ENCODE measurements around the gene TUBGCP3.

Gene TUBGCP3

GRCh38 chr13:112451512-112452379 lies 136.2 kb downstream of the TUBGCP3 start:
- ATAC-seq (no peak), DNase-seq (no peak)
- Mint-ChIP-seq H3K4me1 (no peaks in the 10 kb centered on the region), H3K4me3 (no peak overlapping the region), H3K27me3 (peaks cover 61% of the 10 kb centered on the region), H3K27ac (no peak overlapping the region), H3K9me3 (no peaks in the 10 kb centered on the region)

- Mint-ChIP-seq H3K27ac (no peak overlapping the region), H3K27me3 (peaks cover 61% of the 10 kb centered on the region), H3K4me3 (no peak overlapping the region), H3K9me3 (no peaks in the 10 kb centered on the region), H3K4me1 (no peaks in the 10 kb centered on the region)
- DNase-seq (no peak), ATAC-seq (no peak)
Observed at GRCh38 chr13:112450904-112451240, 137.1 kb downstream of the TUBGCP3 start.

- Mint-ChIP-seq H3K4me1 (no peaks in the 10 kb centered on the region), H3K27me3 (peaks cover 62% of the 10 kb centered on the region), H3K9me3 (no peaks in the 10 kb centered on the region), H3K4me3 (no peak overlapping the region), H3K27ac (no peak overlapping the region)
- ATAC-seq, result no peak
- no peak for DNase-seq
Observed at GRCh38 chr13:112450118-112450903, 137.6 kb downstream of the TUBGCP3 start.

- H3K27ac Mint-ChIP-seq, result no peak overlapping the region
- peaks cover 62% of the 10 kb centered on the region for H3K27me3 Mint-ChIP-seq
- H3K4me1 Mint-ChIP-seq, result no peaks in the 10 kb centered on the region
- DNase-seq (no peak), ATAC-seq (no peak)
- H3K9me3 Mint-ChIP-seq, result no peaks in the 10 kb centered on the region
- H3K4me3 Mint-ChIP-seq, result no peak overlapping the region
Observed at GRCh38 chr13:112449545-112449930, 138.4 kb downstream of the TUBGCP3 start.

GRCh38 chr13:112448621-112449544 lies 139.1 kb downstream of the TUBGCP3 start:
- no peaks in the 10 kb centered on the region for H3K9me3 Mint-ChIP-seq
- no peak overlapping the region for H3K4me3 Mint-ChIP-seq

GRCh38 chr13:112447761-112448603 lies 140.0 kb downstream of the TUBGCP3 start:
- ATAC-seq, result no peak
- Mint-ChIP-seq H3K4me1 (peaks cover 12% of the 10 kb centered on the region), H3K9me3 (no peaks in the 10 kb centered on the region), H3K27ac (no peak overlapping the region), H3K27me3 (peaks cover 68% of the 10 kb centered on the region), H3K4me3 (no peak overlapping the region)
- DNase-seq, result no peak

More at GRCh38 chr13:112448621-112449544, 139.1 kb downstream of the TUBGCP3 start:
- Mint-ChIP-seq H3K27ac (no peak overlapping the region), H3K27me3 (peaks cover 67% of the 10 kb centered on the region), H3K4me1 (peaks cover 3% of the 10 kb centered on the region)
- no peak for ATAC-seq
- no peak for DNase-seq

GRCh38 chr13:112447306-112447705 lies 140.6 kb downstream of the TUBGCP3 start:
- Mint-ChIP-seq H3K4me1 (peaks cover 12% of the 10 kb centered on the region), H3K4me3 (no peak overlapping the region), H3K27me3 (peaks cover 75% of the 10 kb centered on the region), H3K27ac (no peak overlapping the region), H3K9me3 (no peaks in the 10 kb centered on the region)
- DNase-seq, result no peak
- no peak for ATAC-seq

- Mint-ChIP-seq H3K27ac (no peak overlapping the region), H3K4me3 (no peak overlapping the region), H3K4me1 (peaks cover 12% of the 10 kb centered on the region), H3K9me3 (no peaks in the 10 kb centered on the region), H3K27me3 (peaks cover 79% of the 10 kb centered on the region)
- ATAC-seq (peak; percentile 14), DNase-seq (no peak)
Observed at GRCh38 chr13:112446867-112447266, 141.1 kb downstream of the TUBGCP3 start.

- no peak for ATAC-seq
- Mint-ChIP-seq H3K27me3 (peaks cover 83% of the 10 kb centered on the region), H3K4me1 (peaks cover 12% of the 10 kb centered on the region)
Observed at GRCh38 chr13:112446347-112446861, 141.5 kb downstream of the TUBGCP3 start.

GRCh38 chr13:112445411-112446271 lies 142.3 kb downstream of the TUBGCP3 start:
- peak; percentile 29 for ATAC-seq
- H3K27me3 Mint-ChIP-seq, result peaks cover 83% of the 10 kb centered on the region
- H3K9me3 Mint-ChIP-seq, result no peaks in the 10 kb centered on the region
- H3K27ac Mint-ChIP-seq, result no peak overlapping the region
- DNase-seq, result no peak
- H3K4me3 Mint-ChIP-seq, result no peak overlapping the region
- peaks cover 12% of the 10 kb centered on the region for H3K4me1 Mint-ChIP-seq

More at GRCh38 chr13:112446347-112446861, 141.5 kb downstream of the TUBGCP3 start:
- Mint-ChIP-seq H3K9me3 (no peaks in the 10 kb centered on the region), H3K27ac (no peak overlapping the region), H3K4me3 (no peak overlapping the region)
- DNase-seq, result no peak

- H3K4me1 Mint-ChIP-seq, result peaks cover 12% of the 10 kb centered on the region
- ATAC-seq (peak; percentile 2), DNase-seq (no peak)
- peaks cover 80% of the 10 kb centered on the region for H3K27me3 Mint-ChIP-seq
- no peaks in the 10 kb centered on the region for H3K9me3 Mint-ChIP-seq
- H3K4me3 Mint-ChIP-seq, result no peak overlapping the region
- H3K27ac Mint-ChIP-seq, result no peak overlapping the region
Observed at GRCh38 chr13:112444416-112445399, 143.2 kb downstream of the TUBGCP3 start.

- peak; percentile 67 for DNase-seq
- no peak overlapping the region for H3K4me3 Mint-ChIP-seq
- peak; percentile 72 for ATAC-seq
- H3K27ac Mint-ChIP-seq, result no peak overlapping the region
- H3K4me1 Mint-ChIP-seq, result peaks cover 12% of the 10 kb centered on the region
- H3K9me3 Mint-ChIP-seq, result no peaks in the 10 kb centered on the region
- H3K27me3 Mint-ChIP-seq, result peaks cover 79% of the 10 kb centered on the region
Observed at GRCh38 chr13:112443995-112444311, 144.0 kb downstream of the TUBGCP3 start.

Data from stimulated activated naive CD8-positive, alpha-beta T cell treated with anti-CD3 and anti-CD28 coated beads, Interleukin-15, amount 100 ng/mL, for 72 hours (primary cell).